Measurements from ENCODE around the gene FOXL3. TPM values are rescaled to one million over a fixed set of nuclear protein-coding genes. Genes with fewer than 3 reads are reported as not detected.

FOXL3 gene
- total RNA-seq, 1 experiment from 2014 or later: not detected

DNA sequence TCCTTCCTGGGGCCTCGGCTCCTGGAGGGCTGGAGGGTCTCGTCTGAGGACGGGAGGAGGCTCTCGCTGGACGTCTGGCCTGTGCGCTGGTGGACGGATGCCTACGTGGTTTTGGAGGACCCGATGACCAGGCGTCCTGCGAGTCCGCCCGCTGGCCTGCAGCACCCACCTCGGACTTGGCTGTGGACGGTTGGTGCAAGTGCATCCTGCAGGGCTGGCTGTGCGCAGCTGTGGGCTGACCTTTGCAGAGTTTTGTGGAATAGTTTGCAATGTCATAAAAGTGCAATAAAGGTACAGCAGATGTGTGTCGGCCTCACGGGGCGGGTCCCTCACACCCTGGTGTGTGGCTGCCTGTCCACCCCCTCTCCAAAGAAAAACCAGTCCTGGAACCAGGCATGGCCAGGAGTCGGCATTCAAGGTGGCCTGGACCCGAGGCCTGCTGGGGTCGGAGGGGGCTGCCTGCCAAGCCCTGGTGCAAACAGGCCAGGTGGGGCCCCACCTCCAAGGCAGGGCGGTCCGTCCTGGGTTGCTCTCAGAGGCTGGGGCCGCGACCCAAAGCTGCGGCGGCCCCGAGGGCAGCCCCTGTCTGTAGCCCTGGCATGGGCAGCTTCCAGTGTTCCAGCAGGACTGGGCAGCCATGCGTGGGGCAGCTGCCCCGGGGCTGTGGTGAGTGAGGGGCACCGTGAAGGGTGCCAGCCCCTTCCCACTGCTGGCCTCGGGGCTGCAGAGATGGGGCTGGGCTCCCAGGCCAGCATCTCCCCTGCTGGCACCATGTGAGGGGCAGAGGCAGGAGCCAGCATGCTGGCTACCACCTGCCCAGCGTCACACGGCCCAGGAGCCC, 29.3 kb upstream of the FOXL3 start:
- no peak overlapping the region for H2BK12ac ChIP-seq (ENCODE audit: insufficient read length, low read depth, low read length)
- no peaks in the 10 kb centered on the region for H3K4me1 Mint-ChIP-seq
- no CpG with 5 or more reads among the region's 35 CpGs for WGBS (ENCODE audit: extremely low coverage, insufficient read length, low lambda C conversion rate)
- H4K91ac ChIP-seq (ENCODE audit: insufficient read length, low read depth, low read length): no peak overlapping the region
- no peaks in the 10 kb centered on the region for H3K79me1 ChIP-seq (ENCODE audit: insufficient read depth, low read depth, low read length, poor library complexity, severe bottlenecking)
- H4K8ac ChIP-seq (replicated peaks; ENCODE audit: insufficient read length, low read depth, low read length): no peak overlapping the region
- no peak overlapping the region for H3K18ac ChIP-seq (ENCODE audit: insufficient read length, low read depth, low read length)
- DNase-seq: no peak
- no peak overlapping the region for H3K4ac ChIP-seq (ENCODE audit: low read depth, low read length)
- no peak overlapping the region for H4K5ac ChIP-seq (ENCODE audit: insufficient read length, low read depth, low read length)
- TF ChIP-seq, protein P1, sequence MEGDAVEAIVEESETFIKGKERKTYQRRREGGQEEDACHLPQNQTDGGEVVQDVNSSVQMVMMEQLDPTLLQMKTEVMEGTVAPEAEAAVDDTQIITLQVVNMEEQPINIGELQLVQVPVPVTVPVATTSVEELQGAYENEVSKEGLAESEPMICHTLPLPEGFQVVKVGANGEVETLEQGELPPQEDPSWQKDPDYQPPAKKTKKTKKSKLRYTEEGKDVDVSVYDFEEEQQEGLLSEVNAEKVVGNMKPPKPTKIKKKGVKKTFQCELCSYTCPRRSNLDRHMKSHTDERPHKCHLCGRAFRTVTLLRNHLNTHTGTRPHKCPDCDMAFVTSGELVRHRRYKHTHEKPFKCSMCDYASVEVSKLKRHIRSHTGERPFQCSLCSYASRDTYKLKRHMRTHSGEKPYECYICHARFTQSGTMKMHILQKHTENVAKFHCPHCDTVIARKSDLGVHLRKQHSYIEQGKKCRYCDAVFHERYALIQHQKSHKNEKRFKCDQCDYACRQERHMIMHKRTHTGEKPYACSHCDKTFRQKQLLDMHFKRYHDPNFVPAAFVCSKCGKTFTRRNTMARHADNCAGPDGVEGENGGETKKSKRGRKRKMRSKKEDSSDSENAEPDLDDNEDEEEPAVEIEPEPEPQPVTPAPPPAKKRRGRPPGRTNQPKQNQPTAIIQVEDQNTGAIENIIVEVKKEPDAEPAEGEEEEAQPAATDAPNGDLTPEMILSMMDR (conservative IDR thresholded peaks at IDR 0.05): no peak
- no peak overlapping the region for H2AK5ac ChIP-seq (ENCODE audit: insufficient read length, low read length)
- H2BK15ac ChIP-seq (ENCODE audit: low read depth, low read length): no peak overlapping the region
- peaks cover 63 to 85% of the 10 kb centered on the region in 2 experiments for H3K9me3 Mint-ChIP-seq
- H3K56ac ChIP-seq (ENCODE audit: insufficient read length, low read depth, low read length): no peak overlapping the region
- peaks cover 66 to 77% (median 76%) of the 10 kb centered on the region in 3 experiments for H3K36me3 Mint-ChIP-seq (ENCODE audit: insufficient read depth in 1 of 3, low read depth in 3 of 3)
- no peaks in the 10 kb centered on the region for H4K20me1 ChIP-seq (ENCODE audit: control insufficient read depth, insufficient read depth, insufficient read length)
- no peaks in the 10 kb centered on the region for H3K4me1 ChIP-seq (ENCODE audit: insufficient read depth, low read length)
- H3K4me3 Mint-ChIP-seq: no peak overlapping the region
- H3T11ph ChIP-seq (ENCODE audit: low read length): no peak overlapping the region
- no peak overlapping the region for H3K27ac ChIP-seq (ENCODE audit: insufficient read length, low read depth, low read length)
- H3K14ac ChIP-seq (ENCODE audit: insufficient read depth, low read length): no peak overlapping the region
- H3K27ac Mint-ChIP-seq: no peak overlapping the region
- no peak overlapping the region for H2BK20ac ChIP-seq (ENCODE audit: low read depth, low read length, poor library complexity, severe bottlenecking)
- H3K27me3 ChIP-seq (ENCODE audit: insufficient read depth, low read length): no peaks in the 10 kb centered on the region
- H2AFZ ChIP-seq (ENCODE audit: low read length): no peak overlapping the region
- H3K23me2 ChIP-seq (ENCODE audit: insufficient read length, low read depth, low read length, poor library complexity, severe bottlenecking): no peaks in the 10 kb centered on the region
- H3K79me2 ChIP-seq (ENCODE audit: insufficient read depth, low read length): no peaks in the 10 kb centered on the region
- H2BK5ac ChIP-seq (ENCODE audit: insufficient read length, low read length): no peak overlapping the region
- no peak overlapping the region for H3K4me2 ChIP-seq (ENCODE audit: insufficient read depth, insufficient read length, low read length)
- peaks cover 48% of the 10 kb centered on the region for H3K9me3 ChIP-seq (ENCODE audit: control insufficient read depth, low read depth, low read length)
- H3K9ac ChIP-seq (ENCODE audit: extremely low read depth, insufficient read length, low read length): no peak overlapping the region
- H2BK120ac ChIP-seq (ENCODE audit: low read depth, low read length, poor library complexity, severe bottlenecking): no peak overlapping the region
- peaks cover 28% of the 10 kb centered on the region for H3K27me3 Mint-ChIP-seq (ENCODE audit: low read depth)
- no peak overlapping the region for H3K23ac ChIP-seq (ENCODE audit: insufficient read length, low read depth, low read length)
